ENCODE data around the gene ELAVL1.

ELAVL1 gene

GRCh38 chr19:7978179-7978825 lies 27.1 kb downstream of the ELAVL1 start:
- no peak for TF ChIP-seq CTCF (IDR thresholded peaks at IDR 0.05; ENCODE audit: extremely low read depth, insufficient read depth, missing control alignments)
- in situ Hi-C loops (cut with MboI; ENCODE audit: low pct_unique_long_range_greater_than_20kb, low sequenced_read_pairs, unreplicated experiment): no loop called here
- DNase-seq (ENCODE audit: low spot score): no peak

- no peak for DNase-seq (ENCODE audit: low spot score)
- in situ Hi-C loops (cut with MboI; ENCODE audit: low pct_unique_long_range_greater_than_20kb, low sequenced_read_pairs, unreplicated experiment): no loop called here
- no peak for TF ChIP-seq CTCF (IDR thresholded peaks at IDR 0.05; ENCODE audit: extremely low read depth, insufficient read depth, missing control alignments)
Measured at GRCh38 chr19:7977723-7978040, 27.8 kb downstream of the ELAVL1 start.

- TF ChIP-seq CTCF (IDR thresholded peaks at IDR 0.05; ENCODE audit: extremely low read depth, insufficient read depth, missing control alignments): no peak
- in situ Hi-C loops (cut with MboI; ENCODE audit: low pct_unique_long_range_greater_than_20kb, low sequenced_read_pairs, unreplicated experiment): no loop called here
- DNase-seq (ENCODE audit: low spot score): no peak
Measured at GRCh38 chr19:7977021-7977722, 28.3 kb downstream of the ELAVL1 start.

GRCh38 chr19:7976461-7976860 lies 29.0 kb downstream of the ELAVL1 start:
- in situ Hi-C loops (cut with MboI; ENCODE audit: low pct_unique_long_range_greater_than_20kb, low sequenced_read_pairs, unreplicated experiment): no loop called here
- TF ChIP-seq CTCF (IDR thresholded peaks at IDR 0.05; ENCODE audit: extremely low read depth, insufficient read depth, missing control alignments): no peak
- DNase-seq (ENCODE audit: low spot score): no peak

GRCh38 chr19:7975037-7975436 lies 30.4 kb downstream of the ELAVL1 start:
- no peak for DNase-seq (ENCODE audit: low spot score)
- no peak for TF ChIP-seq CTCF (IDR thresholded peaks at IDR 0.05; ENCODE audit: extremely low read depth, insufficient read depth, missing control alignments)
- in situ Hi-C loops (cut with MboI; ENCODE audit: low pct_unique_long_range_greater_than_20kb, low sequenced_read_pairs, unreplicated experiment): no loop called here

GRCh38 chr19:7973883-7974282 lies 31.6 kb downstream of the ELAVL1 start:
- DNase-seq (ENCODE audit: low spot score): no peak
- in situ Hi-C loops (cut with MboI; ENCODE audit: low pct_unique_long_range_greater_than_20kb, low sequenced_read_pairs, unreplicated experiment): no loop called here
- TF ChIP-seq CTCF (IDR thresholded peaks at IDR 0.05; ENCODE audit: extremely low read depth, insufficient read depth, missing control alignments): no peak

Measured in GM13977 (cell line).